Kidney epithelial cell (primary cell): ENCODE measurements around the gene KLHL3. TPM values are rescaled to one million over a fixed set of nuclear protein-coding genes. Genes with fewer than 3 reads are reported as not detected.

ENCODE experiments used
- DNase-seq: peaks from one replicate; pipeline ENCODE4 v3.0.0-alpha.2; 2010; ENCODE audit warnings: low read depth
- H3K27me3 ChIP-seq: 2 replicates; pipeline ENCODE4 v1.6.0; 2011; ENCODE audit warnings: low read length; ENCODE audit not compliant: control insufficient read depth, insufficient read depth
- H3K36me3 ChIP-seq: 2 replicates; pipeline ENCODE4 v1.5.1; 2011; ENCODE audit warnings: low read length; ENCODE audit not compliant: control insufficient read depth, insufficient read depth
- H3K4me3 ChIP-seq: 2 replicates; pipeline ENCODE4 v1.5.1; 2011; ENCODE audit warnings: low read depth, mild to moderate bottlenecking, control low read depth, low read length
- CTCF ChIP-seq: IDR thresholded peaks from 2 replicates; pipeline ENCODE4 v1.5.1; 2011; ENCODE audit warnings: mild to moderate bottlenecking, moderate library complexity, low read length, control low read depth, inconsistent platforms; ENCODE audit not compliant: insufficient read depth, poor library complexity, severe bottlenecking
- total RNA-seq: library from RNA; depleted of rRNA; stranded (reverse); fragments of >200 nt; gene quantifications from 2 replicates; pipeline ENCODE4 v1.2.3, GENCODE V29; 2015

KLHL3 gene
- total RNA-seq, 1 donor from 2014 or later = 2.8 TPM

- TF ChIP-seq CTCF = no peak
- DNase-seq = no peak
- Histone ChIP-seq H3K27me3 (no peaks in the 10 kb centered on the region), H3K4me3 (no peak overlapping the region), H3K36me3 (no peaks in the 10 kb centered on the region)
Measured at GRCh38 chr5:137761566-137761965, 25.7 kb upstream of the KLHL3 start.

DNA sequence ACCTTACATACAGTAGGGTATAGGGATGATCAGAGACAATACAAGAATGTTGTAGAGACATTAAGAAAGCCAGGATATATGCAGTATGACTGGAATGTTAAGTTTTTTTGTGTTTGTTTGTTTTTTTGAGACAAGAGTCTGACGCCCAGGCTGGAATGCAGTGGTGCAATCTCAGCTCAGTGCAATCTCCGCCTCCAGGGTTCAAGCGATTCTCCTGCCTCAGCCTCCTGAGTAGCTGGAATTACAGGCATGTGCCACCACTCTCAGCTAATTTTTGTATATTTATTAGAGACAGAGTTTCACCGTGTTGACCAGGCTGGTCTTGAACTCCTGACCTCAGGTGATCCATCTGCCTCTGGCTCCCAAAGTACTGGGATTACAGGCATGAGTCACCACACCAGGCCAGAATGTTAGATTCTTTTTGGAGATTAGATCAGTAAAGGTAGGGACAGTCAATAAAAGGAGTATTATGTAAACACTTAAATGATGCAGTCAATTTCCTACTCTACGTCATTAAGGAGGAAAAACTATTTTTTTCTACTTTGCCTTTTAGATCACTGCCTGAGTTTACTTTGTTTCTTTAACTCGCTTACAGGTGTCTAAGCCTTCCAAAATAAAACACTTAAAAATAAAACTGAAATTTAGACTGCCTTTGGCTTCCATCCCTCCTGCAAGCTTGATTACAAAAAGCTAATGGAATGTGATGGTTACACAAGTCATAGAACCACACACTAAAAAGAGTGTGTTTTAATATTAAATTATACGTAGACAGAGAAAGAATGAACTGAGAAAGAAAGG lies 25.0 kb upstream of the KLHL3 start:
- Histone ChIP-seq H3K4me3 (no peak overlapping the region), H3K27me3 (no peaks in the 10 kb centered on the region), H3K36me3 (no peaks in the 10 kb centered on the region)
- no peak for DNase-seq
- TF ChIP-seq CTCF = no peak

DNA sequence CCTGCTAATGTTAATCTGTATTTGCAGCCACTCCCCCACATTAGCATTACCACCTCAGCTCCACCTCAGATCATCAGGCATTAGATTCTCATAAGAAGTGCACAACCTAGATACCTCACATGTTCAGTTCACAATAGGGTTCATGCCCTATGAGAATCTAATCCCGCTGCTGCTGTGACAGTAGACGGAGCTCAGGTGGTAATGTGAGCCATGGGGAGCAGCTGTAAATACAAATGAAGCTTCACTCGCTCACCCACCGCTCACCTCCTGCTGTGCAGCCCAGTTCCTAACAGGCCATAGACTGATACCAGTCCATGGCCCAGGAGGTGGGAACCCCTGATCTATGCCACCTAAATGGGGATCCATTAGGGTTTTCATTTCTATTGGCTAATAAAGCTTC lies 24.4 kb upstream of the KLHL3 start:
- Histone ChIP-seq H3K4me3 (no peak overlapping the region), H3K36me3 (no peaks in the 10 kb centered on the region), H3K27me3 (no peaks in the 10 kb centered on the region)
- DNase-seq = no peak
- no peak for TF ChIP-seq CTCF

- Histone ChIP-seq H3K27me3 (no peaks in the 10 kb centered on the region), H3K36me3 (no peaks in the 10 kb centered on the region), H3K4me3 (no peak overlapping the region)
- no peak for TF ChIP-seq CTCF
- no peak for DNase-seq
Measured at GRCh38 chr5:137758715-137759306, 22.9 kb upstream of the KLHL3 start.

DNA sequence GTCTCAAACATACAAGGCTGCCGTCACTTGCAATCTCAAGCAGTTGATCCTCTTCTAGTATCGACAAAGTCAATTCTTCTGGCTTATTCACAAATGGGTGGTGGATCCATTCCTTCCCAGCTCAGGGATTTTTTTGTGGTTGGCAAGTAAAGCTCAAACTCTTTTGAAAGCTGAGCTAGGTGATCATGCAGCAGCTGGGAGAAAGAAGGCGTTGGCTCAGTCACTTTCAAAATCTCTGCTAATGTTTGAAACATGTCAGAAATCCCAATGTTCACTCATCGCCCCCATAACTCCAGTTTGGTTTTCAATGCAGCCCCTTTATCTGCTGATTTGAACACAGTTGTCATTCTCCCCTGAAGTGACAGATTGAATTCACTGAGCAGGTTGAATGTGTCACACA lies 22.2 kb upstream of the KLHL3 start:
- no peak for DNase-seq
- Histone ChIP-seq H3K4me3 (no peak overlapping the region), H3K27me3 (no peaks in the 10 kb centered on the region), H3K36me3 (no peaks in the 10 kb centered on the region)
- TF ChIP-seq CTCF = no peak
